SK-N-SH treated with all-trans-retinoic acid at 6 μM for 48 hours (cell line): Measurements from ENCODE around the gene NCDN.

Experiments used
- ATAC-seq: fragments of 200-7000 bp; cut with Tn5 transposase; 3 replicates; pipeline ENCODE4 v1.9.1; 2020; ENCODE audit warnings: mild to moderate bottlenecking, moderate library complexity
- ARNTL ChIP-seq: fragments of 450-650 bp; formaldehyde crosslinking; IDR thresholded peaks from 2 replicates; pipeline ENCODE4 v1.5.0; 2020; ENCODE audit warnings: low read depth, mild to moderate bottlenecking, moderate library complexity, borderline replicate concordance
- BACH2 ChIP-seq: fragments of 250-450 bp; sonication (Bioruptor Pico); IDR thresholded peaks from 2 replicates; pipeline ENCODE4 v1.9.0; 2021; ENCODE audit warnings: mild to moderate bottlenecking, borderline replicate concordance
- CREB5 ChIP-seq: fragments of 250-450 bp; sonication (Bioruptor Pico); IDR thresholded peaks from 2 replicates; pipeline ENCODE4 v1.5.1; 2020; ENCODE audit warnings: low read depth, mild to moderate bottlenecking, moderate library complexity
- CSDC2 ChIP-seq: fragments of 250-450 bp; sonication (Bioruptor Pico); IDR thresholded peaks from 2 replicates; pipeline ENCODE4 v1.5.0; 2020; ENCODE audit warnings: mild to moderate bottlenecking, moderate library complexity
- ESRRG ChIP-seq: fragments of 250-450 bp; sonication (Bioruptor Pico); IDR thresholded peaks from 2 replicates; pipeline ENCODE4 v1.6.1; 2021; ENCODE audit warnings: mild to moderate bottlenecking
- GLIS3 ChIP-seq: fragments of 250-450 bp; sonication (Bioruptor Pico); IDR thresholded peaks from 2 replicates; pipeline ENCODE4 v1.5.0; 2020; ENCODE audit warnings: mild to moderate bottlenecking, moderate library complexity
- ISL1 ChIP-seq: fragments of 250-450 bp; sonication (Bioruptor Pico); IDR thresholded peaks from 2 replicates; pipeline ENCODE4 v2.1.2; 2022; ENCODE audit warnings: mild to moderate bottlenecking, moderate library complexity
- OSR1 ChIP-seq: fragments of 250-450 bp; sonication (Bioruptor Pico); IDR thresholded peaks from 2 replicates; pipeline ENCODE4 v1.8.0; 2022; ENCODE audit warnings: moderate library complexity, mild to moderate bottlenecking, inconsistent platforms
- PATZ1 ChIP-seq: fragments of 250-450 bp; sonication (Bioruptor Pico); IDR thresholded peaks from 2 replicates; pipeline ENCODE4 v1.8.0; 2020; ENCODE audit warnings: mild to moderate bottlenecking, moderate library complexity, borderline replicate concordance
- PPARA ChIP-seq: fragments of 250-450 bp; sonication (Bioruptor Pico); IDR thresholded peaks from 2 replicates; pipeline ENCODE4 v1.5.0; 2020; ENCODE audit warnings: mild to moderate bottlenecking, borderline replicate concordance
- RARB ChIP-seq: fragments of 250-450 bp; sonication (Bioruptor Pico); IDR thresholded peaks from 2 replicates; pipeline ENCODE4 v1.8.0; 2021; ENCODE audit warnings: mild to moderate bottlenecking, moderate library complexity
- SNAI2 ChIP-seq: fragments of 250-450 bp; sonication (Bioruptor Pico); IDR thresholded peaks from 2 replicates; pipeline ENCODE4 v1.5.0; 2020; ENCODE audit warnings: mild to moderate bottlenecking, moderate library complexity
- TCF4 ChIP-seq: fragments of 250-450 bp; sonication (Bioruptor Pico); IDR thresholded peaks from 2 replicates; pipeline ENCODE4 v1.8.0; 2021; ENCODE audit warnings: mild to moderate bottlenecking, moderate library complexity, borderline replicate concordance
- TOX ChIP-seq: fragments of 250-450 bp; sonication (Bioruptor Pico); IDR thresholded peaks from 2 replicates; pipeline ENCODE4 v1.8.0; 2021; ENCODE audit warnings: mild to moderate bottlenecking, moderate library complexity, borderline replicate concordance
- TSHZ2 ChIP-seq: fragments of 250-450 bp; sonication (Bioruptor Pico); IDR thresholded peaks from 2 replicates; pipeline ENCODE4 v1.5.0; 2020; ENCODE audit warnings: mild to moderate bottlenecking, moderate library complexity
- ZC3H10 ChIP-seq: fragments of 250-450 bp; sonication (Bioruptor Pico); IDR thresholded peaks from 2 replicates; pipeline ENCODE4 v1.5.1; 2021; ENCODE audit warnings: mild to moderate bottlenecking, moderate library complexity
- ZFP3 ChIP-seq: fragments of 250-450 bp; sonication (Bioruptor Pico); IDR thresholded peaks from 2 replicates; pipeline ENCODE4 v1.5.0; 2020; ENCODE audit warnings: mild to moderate bottlenecking, moderate library complexity
- ZFP30 ChIP-seq: fragments of 450-650 bp; formaldehyde crosslinking; IDR thresholded peaks from 2 replicates; pipeline ENCODE4 v1.5.0; 2022; ENCODE audit warnings: mild to moderate bottlenecking, moderate library complexity
- ZNF565 ChIP-seq: fragments of 450-650 bp; formaldehyde crosslinking; conservative IDR thresholded peaks from 2 replicates; pipeline ENCODE4 v1.5.0; 2020; ENCODE audit warnings: low read depth, mild to moderate bottlenecking, moderate library complexity
- ZNF70 ChIP-seq: fragments of 450-650 bp; formaldehyde crosslinking; IDR thresholded peaks from 2 replicates; pipeline ENCODE4 v1.5.0; 2020; ENCODE audit warnings: mild to moderate bottlenecking, moderate library complexity
- ZNF8 ChIP-seq: fragments of 450-650 bp; formaldehyde crosslinking; IDR thresholded peaks from 2 replicates; pipeline ENCODE4 v1.5.0; 2020; ENCODE audit warnings: mild to moderate bottlenecking, moderate library complexity

The NCDN gene

GRCh38 chr1:35597870-35598269 lies 40.3 kb downstream of the NCDN start:
- no peak for TF ChIP-seq BACH2
- no peak for TF ChIP-seq TOX (CRISPR knock-in tag)
- no peak for TF ChIP-seq RARB (CRISPR knock-in tag)
- TF ChIP-seq ZNF8 (CRISPR knock-in tag) = no peak
- no peak for TF ChIP-seq ZNF70 (CRISPR knock-in tag)
- TF ChIP-seq CREB5 (CRISPR knock-in tag) = no peak
- TF ChIP-seq ZNF565 (CRISPR knock-in tag) = no peak
- no peak for ATAC-seq

GRCh38 chr1:35598895-35599294 lies 41.3 kb downstream of the NCDN start:
- TF ChIP-seq TSHZ2 (CRISPR knock-in tag) (no peak), ZC3H10 (CRISPR knock-in tag) (no peak), TOX (CRISPR knock-in tag) (no peak), ZNF565 (CRISPR knock-in tag) (no peak), ISL1 (CRISPR knock-in tag) (no peak), CSDC2 (CRISPR knock-in tag) (no peak), PATZ1 (CRISPR knock-in tag) (no peak), ARNTL (no peak), SNAI2 (CRISPR knock-in tag) (no peak), OSR1 (CRISPR knock-in tag) (no peak), CREB5 (CRISPR knock-in tag) (no peak), ZFP30 (CRISPR knock-in tag) (no peak), ZFP3 (CRISPR knock-in tag) (no peak)
- no peak for ATAC-seq

GRCh38 chr1:35599411-35599810 lies 41.8 kb downstream of the NCDN start:
- no peak for ATAC-seq
- TF ChIP-seq ESRRG (CRISPR knock-in tag) = no peak
- no peak for TF ChIP-seq ZC3H10 (CRISPR knock-in tag)
- TF ChIP-seq GLIS3 (CRISPR knock-in tag) = no peak
- no peak for TF ChIP-seq TOX (CRISPR knock-in tag)
- TF ChIP-seq ISL1 (CRISPR knock-in tag) = no peak
- TF ChIP-seq SNAI2 (CRISPR knock-in tag) = no peak
- TF ChIP-seq ZFP3 (CRISPR knock-in tag) = no peak
- TF ChIP-seq ZNF8 (CRISPR knock-in tag) = no peak
- TF ChIP-seq CREB5 (CRISPR knock-in tag) = no peak
- no peak for TF ChIP-seq RARB (CRISPR knock-in tag)
- no peak for TF ChIP-seq ZNF70 (CRISPR knock-in tag)
- no peak for TF ChIP-seq ARNTL
- no peak for TF ChIP-seq PPARA
- no peak for TF ChIP-seq ZFP30 (CRISPR knock-in tag)
- TF ChIP-seq TSHZ2 (CRISPR knock-in tag) = no peak
- no peak for TF ChIP-seq TCF4 (CRISPR knock-in tag)
